Measurements from ENCODE around the gene C22orf39.

The C22orf39 gene

GRCh38 chr22:19447330-19448075 is at the start of gene C22orf39:
C22orf39 (minus strand) TSS chr22:19447711; CDS start chr22:19447688, 23 bp downstream.
- peak within 1 kb of the TSS; percentile 99 for H3K4me3 Mint-ChIP-seq
- no peaks in the 10 kb centered on the region for H3K9me3 Mint-ChIP-seq (ENCODE audit: low read depth)
- H3K36me3 Mint-ChIP-seq = no peaks in the 10 kb centered on the region
- peak within 1 kb of the TSS; percentile 96 for H3K27ac Mint-ChIP-seq
- no peaks in the 10 kb centered on the region for H3K27me3 Mint-ChIP-seq
- H3K4me1 Mint-ChIP-seq (ENCODE audit: low read depth) = peaks cover 37% of the 10 kb centered on the region

DNA sequence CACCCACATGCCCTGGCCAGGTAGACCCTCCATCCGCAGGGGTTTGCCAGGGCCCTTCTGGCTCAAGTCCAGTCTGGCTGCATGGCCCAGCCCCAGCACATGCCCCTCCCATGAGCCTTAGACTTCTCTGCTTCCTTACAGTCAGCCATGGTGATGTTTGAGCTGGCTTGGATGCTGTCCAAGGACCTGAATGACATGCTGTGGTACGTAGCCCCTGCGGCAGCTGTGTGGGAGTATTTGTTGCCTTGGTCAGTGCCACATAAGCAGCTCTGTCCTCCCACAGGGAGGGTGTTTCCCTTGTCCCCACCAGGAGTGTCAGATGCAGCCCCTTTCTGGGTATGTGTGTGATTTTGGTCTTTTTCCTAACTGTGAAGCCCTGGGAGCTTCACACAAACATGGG is 49.7 kb upstream of the C22orf39 start:
- Mint-ChIP-seq H3K4me1 (ENCODE audit: low read depth) (peaks cover 13% of the 10 kb centered on the region), H3K9me3 (ENCODE audit: low read depth) (no peaks in the 10 kb centered on the region), H3K27me3 (no peaks in the 10 kb centered on the region), H3K36me3 (peaks cover 5% of the 10 kb centered on the region), H3K27ac (no peak overlapping the region), H3K4me3 (no peak overlapping the region)

DNA sequence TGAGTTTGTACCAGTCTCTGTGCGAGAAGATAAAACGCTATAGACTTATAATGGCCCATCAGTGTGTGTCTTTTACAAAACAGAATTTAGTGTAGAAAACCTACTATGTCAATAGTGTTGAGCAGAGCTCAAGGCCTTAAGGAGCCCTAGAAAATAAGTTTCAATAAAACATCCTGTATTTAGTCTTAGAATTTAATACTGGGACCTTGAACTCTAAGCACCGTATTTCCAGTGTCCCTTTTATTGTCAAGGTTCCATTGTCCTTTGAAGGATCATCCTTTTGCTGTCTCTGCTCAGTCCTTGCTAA is 48.8 kb upstream of the C22orf39 start:
- Mint-ChIP-seq H3K4me1 (ENCODE audit: low read depth) (peaks cover 16% of the 10 kb centered on the region), H3K4me3 (no peak overlapping the region), H3K27me3 (no peaks in the 10 kb centered on the region), H3K9me3 (ENCODE audit: low read depth) (no peaks in the 10 kb centered on the region), H3K36me3 (peaks cover 5% of the 10 kb centered on the region), H3K27ac (peak overlapping the region; percentile 71)

DNA sequence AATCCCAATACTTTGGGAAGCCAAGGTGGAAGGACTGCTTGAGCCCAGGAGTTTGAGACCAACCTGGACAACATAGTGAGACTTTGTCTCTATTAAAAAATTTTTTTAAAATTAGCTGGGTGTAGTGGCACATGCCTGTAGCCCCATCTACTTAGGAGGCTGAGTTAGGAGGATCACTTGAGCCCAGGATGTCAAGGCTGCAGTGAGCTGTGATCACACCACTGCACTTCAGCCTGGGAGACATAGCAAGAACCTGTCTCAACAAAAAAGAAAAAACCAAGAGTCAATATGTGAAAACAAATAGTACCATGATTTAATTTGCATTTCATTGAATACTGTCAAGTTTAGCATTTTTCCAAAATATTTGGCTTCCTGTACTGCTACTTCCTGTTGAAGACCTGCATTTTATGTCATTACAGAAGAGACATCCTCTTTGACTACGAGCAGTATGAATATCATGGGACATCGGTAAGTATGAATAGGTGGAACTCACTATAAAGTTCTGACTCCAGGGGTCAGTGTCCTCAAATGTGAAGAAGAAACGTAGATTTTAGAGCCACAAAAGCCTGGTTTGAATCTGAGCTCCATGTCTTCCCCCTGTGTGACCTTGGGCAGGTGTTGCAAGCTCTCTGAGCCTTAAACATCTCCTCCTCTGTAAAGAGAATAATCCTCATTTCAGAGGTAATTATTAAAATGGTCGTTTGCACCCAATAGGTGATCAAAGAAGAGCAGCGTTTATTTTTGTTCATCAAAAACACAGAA is 48.2 kb upstream of the C22orf39 start:
- H3K27me3 Mint-ChIP-seq = no peaks in the 10 kb centered on the region
- H3K9me3 Mint-ChIP-seq (ENCODE audit: low read depth) = no peaks in the 10 kb centered on the region
- H3K36me3 Mint-ChIP-seq = peaks cover 5% of the 10 kb centered on the region
- no peak overlapping the region for H3K4me3 Mint-ChIP-seq
- peaks cover 16% of the 10 kb centered on the region for H3K4me1 Mint-ChIP-seq (ENCODE audit: low read depth)
- peak overlapping the region; percentile 71 for H3K27ac Mint-ChIP-seq

DNA sequence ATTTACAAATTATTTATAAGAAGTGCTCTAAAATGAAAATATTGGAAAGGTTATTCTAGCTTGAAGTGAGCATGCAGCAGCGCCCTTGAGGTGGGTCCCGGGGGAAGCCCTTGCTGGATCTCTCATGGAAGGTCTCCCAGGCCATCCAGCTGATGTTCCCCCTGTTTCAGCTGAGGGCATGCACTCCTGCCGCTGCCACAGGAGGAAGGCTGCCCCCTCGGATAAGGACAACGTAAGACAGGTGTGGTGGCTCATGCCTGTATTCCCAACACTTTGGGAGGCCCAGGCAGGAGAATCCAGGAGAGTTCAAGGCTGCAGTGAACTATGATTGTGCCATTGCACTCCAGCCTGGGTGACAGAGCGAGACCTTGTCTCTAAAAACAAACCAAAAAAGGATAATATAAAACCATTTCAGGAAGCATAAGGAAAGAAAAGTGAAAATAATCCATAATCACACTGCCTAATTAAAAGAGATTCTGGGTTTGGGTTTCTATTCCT is 47.2 kb upstream of the C22orf39 start:
- H3K4me1 Mint-ChIP-seq (ENCODE audit: low read depth) = peaks cover 17% of the 10 kb centered on the region
- peaks cover 5% of the 10 kb centered on the region for H3K36me3 Mint-ChIP-seq
- H3K4me3 Mint-ChIP-seq = no peak overlapping the region
- no peak overlapping the region for H3K27ac Mint-ChIP-seq
- no peaks in the 10 kb centered on the region for H3K27me3 Mint-ChIP-seq
- no peaks in the 10 kb centered on the region for H3K9me3 Mint-ChIP-seq (ENCODE audit: low read depth)

- Mint-ChIP-seq H3K9me3 (ENCODE audit: low read depth) (no peaks in the 10 kb centered on the region), H3K27ac (no peak overlapping the region), H3K4me1 (ENCODE audit: low read depth) (peaks cover 17% of the 10 kb centered on the region), H3K27me3 (no peaks in the 10 kb centered on the region), H3K36me3 (peaks cover 5% of the 10 kb centered on the region), H3K4me3 (no peak overlapping the region)
These were observed 46.6 kb upstream of the C22orf39 start for GRCh38 chr22:19494001-19494560.

GRCh38 chr22:19492504-19493174 is 45.1 kb upstream of the C22orf39 start:
- no peak overlapping the region for H3K4me3 Mint-ChIP-seq
- H3K27me3 Mint-ChIP-seq = no peaks in the 10 kb centered on the region
- H3K4me1 Mint-ChIP-seq (ENCODE audit: low read depth) = peaks cover 17% of the 10 kb centered on the region
- no peak overlapping the region for H3K27ac Mint-ChIP-seq
- H3K9me3 Mint-ChIP-seq (ENCODE audit: low read depth) = no peaks in the 10 kb centered on the region
- H3K36me3 Mint-ChIP-seq = peaks cover 5% of the 10 kb centered on the region

DNA sequence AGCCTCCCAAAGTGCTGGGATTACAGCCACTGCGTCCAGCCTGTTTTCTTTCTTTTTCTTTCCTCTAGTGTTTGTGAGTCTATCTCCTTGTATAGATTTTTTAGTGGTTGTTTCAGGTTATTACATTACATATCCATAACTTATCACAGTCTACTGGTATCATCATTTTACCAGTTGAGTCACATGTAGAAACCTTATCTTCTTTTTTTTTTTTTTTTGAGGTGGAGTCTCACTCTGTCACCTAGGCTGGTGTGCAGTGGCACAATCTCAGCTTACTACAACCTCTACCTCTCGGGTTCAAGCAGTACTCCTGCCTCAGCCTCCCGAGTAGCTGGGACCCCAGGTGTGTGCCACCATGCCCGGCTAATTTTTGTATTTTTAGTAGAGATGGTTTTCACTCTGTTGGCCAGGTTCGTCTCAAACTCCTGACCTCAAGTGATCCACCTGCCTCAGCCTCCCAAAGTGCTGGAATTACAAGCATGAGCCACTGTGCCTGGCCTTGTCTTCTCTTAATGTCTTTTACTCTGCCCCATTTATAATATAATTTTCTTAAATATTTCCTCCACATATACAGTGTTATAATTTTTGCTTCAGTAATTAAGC is 43.2 kb upstream of the C22orf39 start:
- H3K4me3 Mint-ChIP-seq = no peak overlapping the region
- no peaks in the 10 kb centered on the region for H3K27me3 Mint-ChIP-seq
- peaks cover 3% of the 10 kb centered on the region for H3K36me3 Mint-ChIP-seq

GRCh38 chr22:19488884-19489843 is 41.7 kb upstream of the C22orf39 start:
- no peak overlapping the region for H3K4me3 Mint-ChIP-seq
- H3K27ac Mint-ChIP-seq = no peak overlapping the region
- no peaks in the 10 kb centered on the region for H3K9me3 Mint-ChIP-seq (ENCODE audit: low read depth)
- peaks cover 8% of the 10 kb centered on the region for H3K4me1 Mint-ChIP-seq (ENCODE audit: low read depth)
- peaks cover 6% of the 10 kb centered on the region for H3K36me3 Mint-ChIP-seq
- no peaks in the 10 kb centered on the region for H3K27me3 Mint-ChIP-seq

More for the DNA sequence above, 43.2 kb upstream of the C22orf39 start:
- Mint-ChIP-seq H3K27ac (no peak overlapping the region), H3K4me1 (ENCODE audit: low read depth) (peaks cover 12% of the 10 kb centered on the region), H3K9me3 (ENCODE audit: low read depth) (no peaks in the 10 kb centered on the region)

DNA sequence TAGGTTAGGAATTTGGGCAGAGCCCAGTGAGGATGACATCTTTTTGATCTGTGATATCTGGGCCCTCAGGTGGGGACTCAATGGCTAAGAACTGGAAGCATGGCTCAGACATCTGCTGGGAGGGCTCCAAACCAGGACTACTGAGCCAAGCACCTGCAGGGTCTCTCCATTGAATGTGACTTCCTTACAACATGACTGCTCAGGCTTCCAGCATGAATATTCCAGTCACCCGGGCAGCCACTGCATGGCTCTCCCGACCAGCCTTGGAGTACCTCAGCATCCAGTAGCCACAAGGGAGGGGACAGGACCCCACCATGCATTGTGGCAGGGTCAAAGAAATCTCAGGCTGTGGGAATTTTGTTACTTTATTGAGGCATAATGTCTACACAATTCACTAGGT is 40.8 kb upstream of the C22orf39 start:
- H3K27ac Mint-ChIP-seq = no peak overlapping the region
- peaks cover 8% of the 10 kb centered on the region for H3K4me1 Mint-ChIP-seq (ENCODE audit: low read depth)
- no peaks in the 10 kb centered on the region for H3K27me3 Mint-ChIP-seq
- H3K4me3 Mint-ChIP-seq = no peak overlapping the region
- peaks cover 9% of the 10 kb centered on the region for H3K36me3 Mint-ChIP-seq
- no peaks in the 10 kb centered on the region for H3K9me3 Mint-ChIP-seq (ENCODE audit: low read depth)

DNA sequence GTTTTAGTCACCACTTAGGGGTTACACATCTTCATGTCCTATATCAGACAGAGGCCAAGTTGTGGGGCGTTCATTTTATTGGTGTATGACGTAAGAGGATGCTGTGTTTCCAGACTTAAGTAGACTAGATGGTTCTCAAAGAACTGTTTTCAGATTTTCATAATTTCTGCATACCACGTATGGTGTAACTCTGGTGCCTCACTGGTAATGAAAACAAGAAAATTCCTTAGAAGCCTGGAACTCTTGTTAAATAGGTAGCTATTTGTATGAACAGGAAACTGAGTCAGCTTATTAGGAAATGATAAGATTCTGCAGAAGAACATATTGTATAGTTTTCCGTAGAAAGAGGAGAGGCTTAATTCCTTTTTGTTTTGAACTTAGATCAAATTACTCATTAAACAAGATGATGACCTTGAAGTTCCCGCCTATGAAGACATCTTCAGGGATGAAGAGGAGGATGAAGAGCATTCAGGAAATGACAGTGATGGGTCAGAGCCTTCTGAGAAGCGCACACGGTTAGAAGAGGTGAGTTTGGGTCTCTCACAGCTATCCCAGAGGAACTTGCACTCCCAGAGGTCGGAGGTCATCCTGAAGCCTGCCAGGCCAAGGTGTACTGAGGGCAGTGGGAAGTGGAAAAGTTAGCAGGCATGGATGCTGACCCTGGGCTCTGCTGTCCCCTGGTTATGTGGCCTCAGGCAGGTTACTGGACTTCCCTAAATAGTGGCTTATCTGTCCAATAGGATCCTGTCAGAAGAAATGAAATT is 36.2 kb upstream of the C22orf39 start:
- H3K4me1 Mint-ChIP-seq (ENCODE audit: low read depth) = peaks cover 7% of the 10 kb centered on the region
- H3K36me3 Mint-ChIP-seq = peaks cover 11% of the 10 kb centered on the region
- no peaks in the 10 kb centered on the region for H3K9me3 Mint-ChIP-seq (ENCODE audit: low read depth)
- no peak overlapping the region for H3K4me3 Mint-ChIP-seq
- H3K27ac Mint-ChIP-seq = peak overlapping the region; percentile 69
- no peaks in the 10 kb centered on the region for H3K27me3 Mint-ChIP-seq

- Mint-ChIP-seq H3K9me3 (ENCODE audit: low read depth) (no peaks in the 10 kb centered on the region), H3K4me1 (ENCODE audit: low read depth) (peaks cover 17% of the 10 kb centered on the region), H3K36me3 (peaks cover 11% of the 10 kb centered on the region), H3K4me3 (no peak overlapping the region), H3K27me3 (no peaks in the 10 kb centered on the region), H3K27ac (no peak overlapping the region)
These were observed 34.8 kb upstream of the C22orf39 start for GRCh38 chr22:19482297-19482696.

DNA sequence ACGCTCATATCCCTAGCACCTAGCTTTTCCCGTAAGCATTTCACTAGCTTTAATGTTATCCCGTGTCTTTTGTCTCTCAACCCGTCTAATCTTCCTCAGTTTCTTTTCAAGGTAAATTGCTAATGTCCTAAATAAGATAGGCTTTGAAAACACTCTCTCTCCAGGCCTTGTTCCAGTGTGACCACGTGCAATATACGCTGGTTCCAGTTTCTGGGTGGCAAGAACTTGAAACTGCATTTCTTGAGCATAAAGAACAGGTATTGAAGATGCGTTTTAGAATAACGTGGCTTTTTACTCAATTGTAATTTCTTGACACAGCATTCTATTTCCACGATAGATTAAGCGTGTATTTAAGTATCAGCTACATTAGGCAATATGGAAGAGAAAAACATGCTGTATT is 33.3 kb upstream of the C22orf39 start:
- peak overlapping the region; percentile 99 for H3K4me3 Mint-ChIP-seq
- peaks cover 9% of the 10 kb centered on the region for H3K36me3 Mint-ChIP-seq
- H3K4me1 Mint-ChIP-seq (ENCODE audit: low read depth) = peaks cover 28% of the 10 kb centered on the region
- H3K9me3 Mint-ChIP-seq (ENCODE audit: low read depth) = no peaks in the 10 kb centered on the region
- no peak overlapping the region for H3K27ac Mint-ChIP-seq
- no peaks in the 10 kb centered on the region for H3K27me3 Mint-ChIP-seq

Data from activated naive CD8-positive, alpha-beta T cell (primary cell).